ENCODE data around the gene EDEM3. TPM values are rescaled to one million over a fixed set of nuclear protein-coding genes. Genes with fewer than 3 reads are reported as not detected.

EDEM3 gene
- total RNA-seq, 1 donor from 2014 or later: 45.5 TPM

- Histone ChIP-seq H3K4me3 (no peak overlapping the region), H3K27me3 (ENCODE audit: low read depth) (no peaks in the 10 kb centered on the region), H3K27ac (peak overlapping the region; percentile 8), H3K36me3 (no peaks in the 10 kb centered on the region), H3K4me1 (peaks cover 32% of the 10 kb centered on the region), H3K9me3 (no peaks in the 10 kb centered on the region)
- TF ChIP-seq CTCF (IDR thresholded peaks at IDR 0.05): no peak
- ATAC-seq (no peak), DNase-seq (no peak)
- intact Hi-C loops (cut with DNase I): no loop called here
Measured at GRCh38 chr1:184745929-184746638, 8.6 kb downstream of the EDEM3 start.

GRCh38 chr1:184745110-184745509, 9.5 kb downstream of the EDEM3 start:
- no peak overlapping the region for H3K4me3 ChIP-seq
- no peaks in the 10 kb centered on the region for H3K9me3 ChIP-seq
- H3K36me3 ChIP-seq: no peaks in the 10 kb centered on the region
- TF ChIP-seq CTCF (IDR thresholded peaks at IDR 0.05): no peak
- no peaks in the 10 kb centered on the region for H3K27me3 ChIP-seq (ENCODE audit: low read depth)
- intact Hi-C loops (cut with DNase I): no loop called here
- DNase-seq: no peak
- H3K27ac ChIP-seq: no peak overlapping the region
- ATAC-seq: no peak
- peaks cover 32% of the 10 kb centered on the region for H3K4me1 ChIP-seq

- Histone ChIP-seq H3K4me1 (peaks cover 19% of the 10 kb centered on the region), H3K4me3 (no peak overlapping the region), H3K27me3 (ENCODE audit: low read depth) (no peaks in the 10 kb centered on the region), H3K27ac (no peak overlapping the region), H3K9me3 (no peaks in the 10 kb centered on the region), H3K36me3 (no peaks in the 10 kb centered on the region)
- DNase-seq (no peak), ATAC-seq (no peak)
- intact Hi-C loops (cut with DNase I): no loop called here
- no peak for TF ChIP-seq CTCF (IDR thresholded peaks at IDR 0.05)
Measured at GRCh38 chr1:184743062-184743756, 11.4 kb downstream of the EDEM3 start.

GRCh38 chr1:184740344-184740743, 14.3 kb downstream of the EDEM3 start:
- TF ChIP-seq CTCF (IDR thresholded peaks at IDR 0.05): no peak
- DNase-seq: no peak
- peaks cover 23% of the 10 kb centered on the region for H3K36me3 ChIP-seq

GRCh38 chr1:184739796-184740195, 14.9 kb downstream of the EDEM3 start:
- Histone ChIP-seq H3K4me1 (no peaks in the 10 kb centered on the region), H3K27me3 (ENCODE audit: low read depth) (no peaks in the 10 kb centered on the region), H3K36me3 (peaks cover 28% of the 10 kb centered on the region), H3K27ac (no peak overlapping the region), H3K9me3 (no peaks in the 10 kb centered on the region), H3K4me3 (no peak overlapping the region)
- ATAC-seq: no peak
- intact Hi-C loops (cut with DNase I): no loop called here
- DNase-seq: no peak
- no peak for TF ChIP-seq CTCF (IDR thresholded peaks at IDR 0.05)

More at GRCh38 chr1:184740344-184740743, 14.3 kb downstream of the EDEM3 start:
- no peak for ATAC-seq
- H3K4me1 ChIP-seq: peaks cover 2% of the 10 kb centered on the region
- H3K9me3 ChIP-seq: no peaks in the 10 kb centered on the region
- H3K27me3 ChIP-seq (ENCODE audit: low read depth): no peaks in the 10 kb centered on the region
- H3K27ac ChIP-seq: no peak overlapping the region
- intact Hi-C loops (cut with DNase I): no loop called here
- no peak overlapping the region for H3K4me3 ChIP-seq

All from lower lobe of right lung (tissue), 2 donors.